ENCODE results near the gene TOP2B. TPM values are rescaled to one million over a fixed set of nuclear protein-coding genes. Genes with fewer than 3 reads are reported as not detected.

TOP2B gene
- total and polyA plus RNA-seq, 2 experiments from 2014 or later, result 92.0 to 179 TPM

Small RNA genes lying within 50 kb of the gene (microRNA-seq; reads per million reads assigned to microRNA genes)
- gene MIR4442, result not detected

Small RNA genes lying within 50 kb of the gene (small RNA-seq; reads per million reads assigned to genes)
- not detected for gene CRIP1P2 (ENCODE audit: low replicate concordance)
- 3.0 reads per million, percentile 88 among the genes with 10 or more reads in this experiment for gene RF01161 (ENCODE audit: low replicate concordance)
- gene RF02271 (ENCODE audit: low replicate concordance), result not detected

Other genes starting within 250 kb of the TOP2B start
- gene RARB, start 236.6 kb downstream of the TOP2B start, total RNA-seq (2014; rRNA removed; shearing (Covaris generic)), result 0.14 and 0.39 TPM in 2 replicates
- gene RARB, start 236.6 kb downstream of the TOP2B start, polyA plus RNA-seq (2016; fragmentation: Nextera tagmentation; extraction: Ambion mirVana), result 0.30 and 0.42 TPM in 2 replicates
- 34.0 and 43.5 TPM in 2 replicates for gene NGLY1, start 118.5 kb upstream of the TOP2B start, total RNA-seq (2014; rRNA removed; shearing (Covaris generic))
- gene NGLY1, start 118.5 kb upstream of the TOP2B start, polyA plus RNA-seq (2016; fragmentation: Nextera tagmentation; extraction: Ambion mirVana), result 20.4 TPM in 2 replicates
- gene OXSM, start 125.2 kb upstream of the TOP2B start, total RNA-seq (2014; rRNA removed; shearing (Covaris generic)), result 2.2 and 4.6 TPM in 2 replicates
- 1.3 and 3.1 TPM in 2 replicates for gene OXSM, start 125.2 kb upstream of the TOP2B start, polyA plus RNA-seq (2016; fragmentation: Nextera tagmentation; extraction: Ambion mirVana)

Data from GM23338 (cell line).